GM13976 (cell line): ENCODE measurements around the gene GPR151.
A peak's percentile ranks its signal among the peaks of the same experiment; 100 is the strongest.

Experiments
- DNase-seq: peaks from one replicate; pipeline ENCODE4 v3.0.0; 2012; ENCODE audit warnings: low spot score
- in situ Hi-C: fragments of 300-500 bp; cut with MboI; formaldehyde crosslinking; loops from one replicate; pipeline ENCODE4 v1.12.0; 2022; ENCODE audit warnings: low sequenced_read_pairs, mixed read lengths, inconsistent platforms; ENCODE audit not compliant: unreplicated experiment
- TF ChIP-seq, protein P1 (sequence below): IDR thresholded peaks from 2 replicates; pipeline ENCODE4 v1.5.1; 2012; ENCODE audit warnings: borderline replicate concordance, mild to moderate bottlenecking; ENCODE audit not compliant: insufficient read depth; ENCODE audit errors: extremely low read depth, missing control alignments, control extremely low read depth

The GPR151 gene

GRCh38 chr5:146549615-146550014, 33.6 kb upstream of the GPR151 start:
- in situ Hi-C loops: loop anchor here (10.0 to 25.0 kb wide), 2 partner anchors 415 to 638 kb away; no protein-coding TSS in a partner anchor
- DNase-seq: no peak
- TF ChIP-seq, protein P1, sequence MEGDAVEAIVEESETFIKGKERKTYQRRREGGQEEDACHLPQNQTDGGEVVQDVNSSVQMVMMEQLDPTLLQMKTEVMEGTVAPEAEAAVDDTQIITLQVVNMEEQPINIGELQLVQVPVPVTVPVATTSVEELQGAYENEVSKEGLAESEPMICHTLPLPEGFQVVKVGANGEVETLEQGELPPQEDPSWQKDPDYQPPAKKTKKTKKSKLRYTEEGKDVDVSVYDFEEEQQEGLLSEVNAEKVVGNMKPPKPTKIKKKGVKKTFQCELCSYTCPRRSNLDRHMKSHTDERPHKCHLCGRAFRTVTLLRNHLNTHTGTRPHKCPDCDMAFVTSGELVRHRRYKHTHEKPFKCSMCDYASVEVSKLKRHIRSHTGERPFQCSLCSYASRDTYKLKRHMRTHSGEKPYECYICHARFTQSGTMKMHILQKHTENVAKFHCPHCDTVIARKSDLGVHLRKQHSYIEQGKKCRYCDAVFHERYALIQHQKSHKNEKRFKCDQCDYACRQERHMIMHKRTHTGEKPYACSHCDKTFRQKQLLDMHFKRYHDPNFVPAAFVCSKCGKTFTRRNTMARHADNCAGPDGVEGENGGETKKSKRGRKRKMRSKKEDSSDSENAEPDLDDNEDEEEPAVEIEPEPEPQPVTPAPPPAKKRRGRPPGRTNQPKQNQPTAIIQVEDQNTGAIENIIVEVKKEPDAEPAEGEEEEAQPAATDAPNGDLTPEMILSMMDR: no peak

DNA sequence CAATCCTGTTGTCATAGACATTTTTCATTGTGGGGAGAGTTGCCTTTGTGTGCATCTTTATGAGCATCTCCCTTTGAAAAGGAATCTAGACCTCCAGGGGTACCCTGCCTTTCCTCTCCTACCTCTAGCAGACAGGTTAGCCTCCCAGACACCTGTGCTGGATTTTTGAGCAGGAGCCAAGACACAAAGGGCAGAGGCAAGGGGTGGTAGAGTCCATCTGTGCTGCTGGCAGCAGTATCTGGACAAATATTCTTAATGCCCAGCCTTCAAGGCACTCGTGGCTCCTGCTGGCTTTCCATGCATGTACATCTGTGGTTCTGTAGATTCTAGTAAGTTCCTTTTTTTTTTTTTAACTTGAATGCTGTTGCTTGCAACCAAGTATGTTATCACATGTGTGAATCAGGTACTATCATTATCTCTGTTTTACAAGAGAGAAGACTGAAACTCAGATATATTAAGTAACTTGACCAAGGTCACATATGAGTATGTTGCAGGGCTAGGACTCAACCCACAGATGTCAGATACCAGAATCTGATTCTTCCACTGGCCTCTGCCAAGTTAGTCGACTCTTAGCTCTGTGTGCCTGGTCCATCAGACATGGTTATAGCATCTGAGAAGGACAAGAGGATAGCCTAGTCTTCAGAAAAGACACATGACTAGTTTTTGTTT, 32.9 kb upstream of the GPR151 start:
- in situ Hi-C loops: loop anchor here (10.0 to 25.0 kb wide), 2 partner anchors 416 to 638 kb away; no protein-coding TSS in a partner anchor
- DNase-seq: no peak
- TF ChIP-seq, protein P1: no peak

GRCh38 chr5:146544232-146544631, 28.2 kb upstream of the GPR151 start:
- TF ChIP-seq, protein P1: no peak
- DNase-seq: no peak
- in situ Hi-C loops: loop anchor here (10.0 to 25.0 kb wide), 2 partner anchors 421 to 643 kb away; no protein-coding TSS in a partner anchor

- in situ Hi-C loops: loop anchor here (10.0 to 25.0 kb wide), 2 partner anchors 423 to 645 kb away; no protein-coding TSS in a partner anchor
- DNase-seq: peak; percentile 60
Measured at GRCh38 chr5:146541958-146542849, 26.2 kb upstream of the GPR151 start.

DNA sequence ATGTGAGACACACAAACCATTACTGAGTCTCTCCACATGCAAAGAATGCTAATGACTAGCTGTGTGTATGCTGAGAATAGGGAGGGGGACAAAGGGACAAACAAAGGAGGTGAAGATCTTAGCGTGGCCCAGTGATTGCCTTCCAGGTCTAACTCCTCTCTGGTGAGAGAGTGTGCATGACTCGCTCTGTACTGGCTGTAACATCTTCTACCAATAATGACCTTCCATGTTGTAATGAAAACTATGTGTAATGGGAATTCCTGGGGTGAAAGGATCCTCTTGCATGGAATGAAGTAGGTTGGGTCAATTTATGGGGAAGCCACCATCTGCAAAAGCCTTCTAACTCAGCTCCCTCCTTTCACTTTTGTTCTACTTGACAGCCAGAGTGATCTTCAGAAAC, 24.4 kb upstream of the GPR151 start:
- no peak for DNase-seq
- in situ Hi-C loops: loop anchor here (10.0 to 25.0 kb wide), 2 partner anchors 424 to 647 kb away; no protein-coding TSS in a partner anchor

More at GRCh38 chr5:146541958-146542849, 26.2 kb upstream of the GPR151 start:
- TF ChIP-seq, protein P1: peak; percentile 88

GRCh38 chr5:146539973-146540372, 24.0 kb upstream of the GPR151 start:
- in situ Hi-C loops: loop anchor here (10.0 to 25.0 kb wide), 2 partner anchors 425 to 647 kb away; no protein-coding TSS in a partner anchor
- TF ChIP-seq, protein P1: no peak
- no peak for DNase-seq

More for the DNA sequence above, 24.4 kb upstream of the GPR151 start:
- TF ChIP-seq, protein P1: no peak
